Stimulated activated naive B cell treated with anti-CD40 and anti-IgM and Interleukin-4, amounts not matched to agents 10 μg/mL and 1 μg/mL and 100 μg/mL, for 72 hours (primary cell): ENCODE measurements around the gene OTUD5.

ENCODE experiments used
- ATAC-seq, 2 donors: fragments of 150-1000 bp; cut with Tn5 transposase; replicated peaks; 2 replicates each; pipeline ENCODE4 v1.10.0; 2021; ENCODE audit warnings: moderate library complexity in 1 of 2
- DNase-seq: peaks from one replicate; pipeline ENCODE4 v3.0.0; 2021
- H3K27ac Mint-ChIP-seq: one replicate; pipeline ENCODE4 v1.8.0; 2022; ENCODE audit warnings: mild to moderate bottlenecking, mixed read lengths
- H3K27me3 Mint-ChIP-seq, 2 donors: one replicate each; pipeline ENCODE4 v1.8.0; 2022; ENCODE audit warnings: mixed read lengths in 2 of 2
- H3K36me3 Mint-ChIP-seq, 2 donors: one replicate each; pipeline ENCODE4 v1.8.0; 2022; ENCODE audit warnings: mixed read lengths in 2 of 2, mild to moderate bottlenecking in 1 of 2
- H3K4me1 Mint-ChIP-seq, 2 donors: one replicate each; pipeline ENCODE4 v1.8.0; 2022; ENCODE audit warnings: mixed read lengths in 2 of 2, mild to moderate bottlenecking in 1 of 2
- H3K4me3 Mint-ChIP-seq, 2 donors: one replicate each; pipeline ENCODE4 v1.8.0; 2022; ENCODE audit warnings: mild to moderate bottlenecking in 2 of 2, mixed read lengths in 2 of 2, moderate library complexity in 1 of 2
- H3K9me3 Mint-ChIP-seq, 2 donors: one replicate each; pipeline ENCODE4 v1.8.0; 2022; ENCODE audit warnings: mixed read lengths in 2 of 2, mild to moderate bottlenecking in 1 of 2

Gene OTUD5

GRCh38 chrX:48957477-48957826 lies at the start of gene OTUD5:
TSS of gene OTUD5 (minus strand) at chrX:48957607. CDS start at chrX:48957570, 37 bp downstream.
- ATAC-seq (peak; percentile 61 to 71), DNase-seq (peak; percentile 73)
- H3K27me3 Mint-ChIP-seq: no peaks in the 10 kb centered on the region
- peak within 1 kb of the TSS; percentile 100 for H3K4me3 Mint-ChIP-seq
- no peaks in the 10 kb centered on the region for H3K9me3 Mint-ChIP-seq
- H3K27ac Mint-ChIP-seq: peak within 1 kb of the TSS; percentile 100
- H3K4me1 Mint-ChIP-seq: peaks cover 24 to 53% of the 10 kb centered on the region in 2 donors
- peaks cover 6 to 19% of the 10 kb centered on the region in 2 donors for H3K36me3 Mint-ChIP-seq

- Mint-ChIP-seq H3K27me3 (no peaks in the 10 kb centered on the region), H3K4me3 (peak overlapping the region in 1 of 2 donors; percentile 19), H3K36me3 (peaks cover 4 to 18% of the 10 kb centered on the region in 2 donors), H3K27ac (peak overlapping the region; percentile 51), H3K9me3 (peaks cover 0 to 6% of the 10 kb centered on the region in 2 donors), H3K4me1 (peaks cover 10 to 22% of the 10 kb centered on the region in 2 donors)
- no peak for ATAC-seq
- no peak for DNase-seq
These were observed 46.3 kb upstream of the OTUD5 start for GRCh38 chrX:49003696-49004095.

- Mint-ChIP-seq H3K36me3 (peaks cover 16 to 30% of the 10 kb centered on the region in 2 donors), H3K27me3 (peaks cover 0 to 5% of the 10 kb centered on the region in 2 donors), H3K4me3 (peak within 1 kb of the TSS; percentile 98 to 100), H3K4me1 (peaks cover 14 to 35% of the 10 kb centered on the region in 2 donors), H3K9me3 (peaks cover 0 to 6% of the 10 kb centered on the region in 2 donors), H3K27ac (peak within 1 kb of the TSS; percentile 99)
- ATAC-seq (peak; percentile 77 to 87), DNase-seq (peak; percentile 75)
These were observed 44.9 kb upstream of the OTUD5 start, which contains the start of gene GRIPAP1 for GRCh38 chrX:49002091-49002935. TSS of gene GRIPAP1 (minus strand) at chrX:49002264. CDS start at chrX:49002229, 35 bp downstream.

- Mint-ChIP-seq H3K36me3 (peaks cover 19 to 34% of the 10 kb centered on the region in 2 donors), H3K27ac (peak overlapping the region; percentile 99), H3K9me3 (peaks cover 0 to 6% of the 10 kb centered on the region in 2 donors), H3K27me3 (peaks cover 0 to 5% of the 10 kb centered on the region in 2 donors), H3K4me3 (peak overlapping the region; percentile 98 to 100), H3K4me1 (peaks cover 14 to 38% of the 10 kb centered on the region in 2 donors)
- DNase-seq (peak; percentile 25), ATAC-seq (peak; percentile 55 to 60)
These were observed 44.2 kb upstream of the OTUD5 start for GRCh38 chrX:49001521-49002090.

- Mint-ChIP-seq H3K36me3 (peaks cover 19 to 36% of the 10 kb centered on the region in 2 donors), H3K9me3 (peaks cover 0 to 6% of the 10 kb centered on the region in 2 donors), H3K4me1 (peaks cover 14 to 38% of the 10 kb centered on the region in 2 donors), H3K27ac (no peak overlapping the region), H3K27me3 (peaks cover 0 to 5% of the 10 kb centered on the region in 2 donors), H3K4me3 (peak overlapping the region; percentile 98 to 100)
- no peak for DNase-seq
- ATAC-seq: no peak
These were observed 43.2 kb upstream of the OTUD5 start for GRCh38 chrX:49000636-49001035.

- no peak overlapping the region for H3K4me3 Mint-ChIP-seq
- peaks cover 0 to 5% of the 10 kb centered on the region in 2 donors for H3K27me3 Mint-ChIP-seq
- H3K27ac Mint-ChIP-seq: no peak overlapping the region
- peaks cover 0 to 6% of the 10 kb centered on the region in 2 donors for H3K9me3 Mint-ChIP-seq
- H3K36me3 Mint-ChIP-seq: peaks cover 23 to 41% of the 10 kb centered on the region in 2 donors
- ATAC-seq: no peak
- H3K4me1 Mint-ChIP-seq: peaks cover 14 to 38% of the 10 kb centered on the region in 2 donors
- DNase-seq: no peak
These were observed 41.6 kb upstream of the OTUD5 start for GRCh38 chrX:48999030-48999429.

GRCh38 chrX:48998391-48998790 lies 41.0 kb upstream of the OTUD5 start:
- Mint-ChIP-seq H3K4me3 (no peak overlapping the region), H3K27ac (no peak overlapping the region), H3K4me1 (peaks cover 14 to 38% of the 10 kb centered on the region in 2 donors), H3K9me3 (peaks cover 0 to 6% of the 10 kb centered on the region in 2 donors), H3K27me3 (peaks cover 0 to 5% of the 10 kb centered on the region in 2 donors), H3K36me3 (peaks cover 25 to 43% of the 10 kb centered on the region in 2 donors)
- ATAC-seq: no peak
- DNase-seq: no peak

- no peak for ATAC-seq
- DNase-seq: no peak
- Mint-ChIP-seq H3K4me1 (peaks cover 14 to 38% of the 10 kb centered on the region in 2 donors), H3K27me3 (peaks cover 0 to 5% of the 10 kb centered on the region in 2 donors), H3K27ac (no peak overlapping the region), H3K36me3 (peaks cover 27 to 45% of the 10 kb centered on the region in 2 donors), H3K9me3 (peaks cover 0 to 6% of the 10 kb centered on the region in 2 donors), H3K4me3 (no peak overlapping the region)
These were observed 40.5 kb upstream of the OTUD5 start for GRCh38 chrX:48997865-48998264.

- Mint-ChIP-seq H3K36me3 (peaks cover 31 to 47% of the 10 kb centered on the region in 2 donors), H3K4me3 (no peak overlapping the region), H3K9me3 (peaks cover 0 to 6% of the 10 kb centered on the region in 2 donors), H3K27ac (no peak overlapping the region), H3K4me1 (peaks cover 14 to 38% of the 10 kb centered on the region in 2 donors), H3K27me3 (peaks cover 0 to 5% of the 10 kb centered on the region in 2 donors)
- no peak for DNase-seq
- ATAC-seq: no peak
These were observed 40.0 kb upstream of the OTUD5 start for GRCh38 chrX:48997455-48997854.

GRCh38 chrX:48996969-48997368 lies 39.6 kb upstream of the OTUD5 start:
- H3K4me1 Mint-ChIP-seq: peaks cover 14 to 38% of the 10 kb centered on the region in 2 donors
- peaks cover 0 to 6% of the 10 kb centered on the region in 2 donors for H3K9me3 Mint-ChIP-seq
- DNase-seq (no peak), ATAC-seq (no peak)
- H3K27ac Mint-ChIP-seq: no peak overlapping the region
- H3K4me3 Mint-ChIP-seq: no peak overlapping the region
- peaks cover 31 to 49% of the 10 kb centered on the region in 2 donors for H3K36me3 Mint-ChIP-seq
- peaks cover 0 to 5% of the 10 kb centered on the region in 2 donors for H3K27me3 Mint-ChIP-seq

- peaks cover 0 to 6% of the 10 kb centered on the region in 2 donors for H3K27me3 Mint-ChIP-seq
- DNase-seq (no peak), ATAC-seq (no peak)
- peaks cover 0 to 3% of the 10 kb centered on the region in 2 donors for H3K4me1 Mint-ChIP-seq
- H3K27ac Mint-ChIP-seq: no peak overlapping the region
- no peak overlapping the region for H3K4me3 Mint-ChIP-seq
- H3K9me3 Mint-ChIP-seq: no peaks in the 10 kb centered on the region
- H3K36me3 Mint-ChIP-seq: peaks cover 33 to 38% of the 10 kb centered on the region in 2 donors
These were observed 34.9 kb upstream of the OTUD5 start for GRCh38 chrX:48992341-48992740.

- peaks cover 33 to 34% of the 10 kb centered on the region in 2 donors for H3K36me3 Mint-ChIP-seq
- no peaks in the 10 kb centered on the region for H3K4me1 Mint-ChIP-seq
- no peak overlapping the region for H3K27ac Mint-ChIP-seq
- no peak overlapping the region for H3K4me3 Mint-ChIP-seq
- peaks cover 0 to 6% of the 10 kb centered on the region in 2 donors for H3K27me3 Mint-ChIP-seq
- H3K9me3 Mint-ChIP-seq: no peaks in the 10 kb centered on the region
- no peak for ATAC-seq
- no peak for DNase-seq
These were observed 32.1 kb upstream of the OTUD5 start for GRCh38 chrX:48989483-48989882.

- no peak for DNase-seq
- Mint-ChIP-seq H3K27ac (peak overlapping the region; percentile 1), H3K27me3 (peaks cover 0 to 6% of the 10 kb centered on the region in 2 donors), H3K9me3 (no peaks in the 10 kb centered on the region), H3K36me3 (peaks cover 34% of the 10 kb centered on the region in 2 donors), H3K4me3 (no peak overlapping the region), H3K4me1 (no peaks in the 10 kb centered on the region)
- no peak for ATAC-seq
These were observed 26.5 kb upstream of the OTUD5 start for GRCh38 chrX:48983896-48984295.

- H3K4me1 Mint-ChIP-seq: no peaks in the 10 kb centered on the region
- H3K4me3 Mint-ChIP-seq: no peak overlapping the region
- no peaks in the 10 kb centered on the region for H3K27me3 Mint-ChIP-seq
- DNase-seq (no peak), ATAC-seq (no peak)
- H3K27ac Mint-ChIP-seq: no peak overlapping the region
- peaks cover 32 to 34% of the 10 kb centered on the region in 2 donors for H3K36me3 Mint-ChIP-seq
- H3K9me3 Mint-ChIP-seq: no peaks in the 10 kb centered on the region
These were observed 25.7 kb upstream of the OTUD5 start for GRCh38 chrX:48983081-48983480.
